ENCODE results near the gene PDCD1. TPM values are rescaled to one million over a fixed set of nuclear protein-coding genes. Genes with fewer than 3 reads are reported as not detected.
"Not testable (repeated sequence)": the region's sequence is repeated elsewhere in the genome, so short reads cannot be mapped to it uniquely, and the experiment has no call there.

The PDCD1 gene
- total RNA-seq, 1 donor from 2014 or later: not detected

DNA sequence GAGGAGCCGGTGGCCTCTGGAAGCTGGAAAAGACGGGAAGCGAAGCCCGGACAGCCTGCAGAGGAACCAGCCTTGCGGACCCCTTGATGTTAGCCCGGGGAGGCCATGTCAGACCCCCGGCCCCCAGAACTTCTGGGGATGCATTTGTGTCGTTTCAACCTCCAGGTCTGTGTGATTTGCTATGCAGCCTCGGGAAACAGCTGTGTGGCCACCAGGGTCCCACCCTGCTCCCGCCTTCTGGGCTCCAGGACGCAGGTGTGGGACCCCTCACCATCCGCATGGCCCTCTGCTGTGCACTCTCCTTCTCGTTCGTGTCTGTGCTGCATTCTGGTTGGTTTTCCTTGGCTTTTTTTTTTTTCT lies 36.5 kb downstream of the PDCD1 start:
- Histone ChIP-seq H3K27me3 (ENCODE audit: control insufficient read depth, insufficient read depth, low read length) (no peaks in the 10 kb centered on the region), H3K4me3 (ENCODE audit: low read depth, low read length) (no peak overlapping the region)
- DNase-seq (ENCODE audit: low read depth): no peak

DNA sequence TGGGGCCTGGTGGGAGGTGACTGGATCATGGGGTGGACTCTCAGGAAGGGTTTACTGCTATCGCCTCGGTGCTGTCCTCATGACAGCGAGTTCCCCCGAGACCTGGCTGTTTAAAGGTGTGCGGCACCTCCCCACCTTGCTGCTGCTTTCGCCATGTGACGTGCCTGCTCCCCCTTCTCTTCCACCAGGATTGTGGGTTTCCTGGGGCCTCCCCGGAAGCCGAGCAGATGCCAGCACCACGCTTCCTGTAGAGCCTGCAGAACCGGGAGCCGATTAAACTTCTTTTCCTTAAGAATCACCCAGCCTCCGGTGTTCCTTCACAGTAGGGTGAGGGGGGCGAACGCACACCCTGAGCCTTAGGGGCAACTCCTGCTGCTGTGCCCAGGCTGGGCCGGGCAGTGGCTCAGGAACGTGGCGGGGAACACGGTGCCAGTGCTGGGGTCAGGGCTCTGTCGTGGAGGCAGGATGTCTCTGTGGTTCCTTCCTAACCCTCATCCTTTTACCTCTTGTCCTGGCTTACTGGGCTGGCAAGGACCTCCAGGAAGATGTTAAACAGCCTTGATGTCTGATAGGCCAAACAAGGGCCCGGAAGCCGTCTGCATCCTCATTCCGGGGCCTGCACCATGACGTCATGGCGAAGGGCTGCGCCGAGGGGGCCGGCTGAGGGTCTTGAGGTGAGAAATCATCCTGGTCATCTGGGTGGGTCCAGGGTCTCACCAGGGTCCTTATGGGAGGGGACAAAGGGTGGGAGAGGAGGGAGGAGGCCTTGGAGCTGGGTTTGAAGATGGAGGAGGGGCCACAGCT lies 37.0 kb downstream of the PDCD1 start:
- no peak overlapping the region for H3K4me3 ChIP-seq (ENCODE audit: low read depth, low read length)
- no peaks in the 10 kb centered on the region for H3K36me3 ChIP-seq (ENCODE audit: control insufficient read depth, insufficient read depth, low read length)
- FAIRE-seq (no peak), DNase-seq (ENCODE audit: low read depth) (no peak)
- TF ChIP-seq, protein P1, sequence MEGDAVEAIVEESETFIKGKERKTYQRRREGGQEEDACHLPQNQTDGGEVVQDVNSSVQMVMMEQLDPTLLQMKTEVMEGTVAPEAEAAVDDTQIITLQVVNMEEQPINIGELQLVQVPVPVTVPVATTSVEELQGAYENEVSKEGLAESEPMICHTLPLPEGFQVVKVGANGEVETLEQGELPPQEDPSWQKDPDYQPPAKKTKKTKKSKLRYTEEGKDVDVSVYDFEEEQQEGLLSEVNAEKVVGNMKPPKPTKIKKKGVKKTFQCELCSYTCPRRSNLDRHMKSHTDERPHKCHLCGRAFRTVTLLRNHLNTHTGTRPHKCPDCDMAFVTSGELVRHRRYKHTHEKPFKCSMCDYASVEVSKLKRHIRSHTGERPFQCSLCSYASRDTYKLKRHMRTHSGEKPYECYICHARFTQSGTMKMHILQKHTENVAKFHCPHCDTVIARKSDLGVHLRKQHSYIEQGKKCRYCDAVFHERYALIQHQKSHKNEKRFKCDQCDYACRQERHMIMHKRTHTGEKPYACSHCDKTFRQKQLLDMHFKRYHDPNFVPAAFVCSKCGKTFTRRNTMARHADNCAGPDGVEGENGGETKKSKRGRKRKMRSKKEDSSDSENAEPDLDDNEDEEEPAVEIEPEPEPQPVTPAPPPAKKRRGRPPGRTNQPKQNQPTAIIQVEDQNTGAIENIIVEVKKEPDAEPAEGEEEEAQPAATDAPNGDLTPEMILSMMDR (IDR thresholded peaks at IDR 0.05; ENCODE audit: insufficient read depth, low read length, severe bottlenecking): no peak
- no peaks in the 10 kb centered on the region for H3K27me3 ChIP-seq (ENCODE audit: control insufficient read depth, insufficient read depth, low read length)

More for the DNA sequence above, 36.5 kb downstream of the PDCD1 start:
- no peaks in the 10 kb centered on the region for H3K36me3 ChIP-seq (ENCODE audit: control insufficient read depth, insufficient read depth, low read length)
- FAIRE-seq: no peak
- TF ChIP-seq, protein P1 (IDR thresholded peaks at IDR 0.05; ENCODE audit: insufficient read depth, low read length, severe bottlenecking): no peak

DNA sequence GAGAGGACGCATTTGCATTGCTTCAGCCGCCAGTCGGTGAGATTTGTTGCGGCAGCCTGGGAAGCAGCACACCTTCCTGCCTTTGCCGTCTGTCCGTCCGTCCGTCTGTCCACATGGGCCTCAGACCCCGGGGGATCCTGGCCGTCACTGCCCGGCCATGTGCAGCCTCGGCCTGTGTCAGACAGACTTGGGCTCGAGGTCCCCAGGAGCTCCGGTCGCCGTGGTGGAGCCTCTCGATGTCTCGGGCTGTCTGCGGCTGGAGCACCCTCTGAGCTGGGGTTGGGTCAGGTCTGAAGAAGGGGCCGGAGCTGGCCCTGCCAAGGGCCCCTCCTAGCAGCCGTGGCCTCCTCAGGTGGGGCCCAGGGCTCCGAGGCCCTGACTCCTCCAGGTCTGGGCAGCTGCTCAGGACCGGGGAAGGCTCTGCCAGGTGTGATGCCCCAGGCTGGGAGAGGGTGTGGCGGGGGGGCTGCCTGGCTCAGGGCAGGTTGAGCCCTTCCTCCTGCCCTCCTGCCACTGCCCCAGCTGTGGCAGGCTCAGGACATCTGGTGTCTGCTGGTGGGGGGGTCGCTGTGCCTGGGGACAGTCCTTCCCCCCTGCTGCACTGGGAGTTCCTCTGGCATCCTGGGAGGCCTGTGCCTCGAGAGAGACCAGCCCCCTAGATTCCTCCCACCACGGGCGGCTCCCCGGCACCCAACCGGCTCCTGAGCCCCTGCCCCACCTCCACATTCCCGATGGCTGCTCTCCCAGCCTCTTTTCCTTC lies 37.9 kb downstream of the PDCD1 start:
- no peaks in the 10 kb centered on the region for H3K36me3 ChIP-seq (ENCODE audit: control insufficient read depth, insufficient read depth, low read length)
- H3K27me3 ChIP-seq (ENCODE audit: control insufficient read depth, insufficient read depth, low read length): no peaks in the 10 kb centered on the region
- FAIRE-seq (no peak), DNase-seq (ENCODE audit: low read depth) (no peak)
- TF ChIP-seq, protein P1 (IDR thresholded peaks at IDR 0.05; ENCODE audit: insufficient read depth, low read length, severe bottlenecking): no peak
- H3K4me3 ChIP-seq (ENCODE audit: low read depth, low read length): no peak overlapping the region

DNA sequence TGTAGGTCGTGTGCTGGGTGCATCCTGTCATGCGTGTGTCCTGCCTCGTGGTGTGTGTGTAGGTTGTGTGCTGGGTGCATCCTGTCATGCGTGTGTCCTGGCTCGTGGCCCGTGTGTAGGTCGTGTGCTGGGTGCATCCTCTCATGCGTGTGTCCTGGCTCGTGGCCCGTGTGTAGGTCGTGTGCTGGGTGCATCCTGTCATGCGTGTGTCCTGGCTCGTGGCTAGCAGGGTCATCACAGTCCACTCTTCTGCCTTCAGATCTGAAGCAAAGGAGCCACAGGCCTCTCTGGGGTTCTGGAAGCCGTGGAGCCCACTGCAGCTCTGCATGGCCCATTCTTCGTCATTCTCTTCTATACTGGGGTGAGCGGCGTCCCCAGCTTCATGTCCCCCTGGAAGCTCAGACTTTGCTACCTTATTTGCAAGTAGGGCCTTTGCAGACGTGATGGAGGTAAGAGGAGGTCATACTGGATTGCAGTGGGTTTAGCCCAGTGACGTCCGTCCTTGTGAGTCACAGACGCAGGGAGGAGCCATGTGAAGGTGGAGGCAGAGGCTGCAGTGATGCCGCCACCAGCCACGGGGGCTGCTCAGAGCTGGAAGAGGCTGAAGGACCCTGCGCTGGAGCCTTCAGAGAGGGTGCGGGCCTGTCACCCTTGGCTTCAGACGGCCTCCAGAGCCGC lies 38.6 kb downstream of the PDCD1 start:
- not testable (repeated sequence) for DNase-seq (ENCODE audit: low read depth); H3K27me3 ChIP-seq (ENCODE audit: control insufficient read depth, insufficient read depth, low read length); FAIRE-seq

DNA sequence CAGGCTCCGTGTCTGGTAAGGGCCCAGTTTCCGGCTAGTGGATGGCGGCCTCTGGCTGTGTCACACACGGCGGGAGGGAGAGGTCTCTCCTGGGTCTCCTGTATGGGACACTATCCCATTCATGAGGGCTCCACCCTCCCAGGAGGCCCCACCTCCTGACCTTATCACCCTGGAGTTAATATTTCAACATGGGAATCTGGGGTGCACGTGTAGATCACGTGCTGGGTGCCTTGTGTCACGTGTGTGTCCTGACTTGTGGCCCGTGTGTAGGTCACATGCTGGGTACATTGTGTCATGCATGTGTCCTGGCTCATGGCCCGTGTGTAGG lies 39.8 kb downstream of the PDCD1 start:
- Histone ChIP-seq H3K27me3 (ENCODE audit: control insufficient read depth, insufficient read depth, low read length) (no peaks in the 10 kb centered on the region), H3K4me3 (ENCODE audit: low read depth, low read length) (no peak overlapping the region), H3K36me3 (ENCODE audit: control insufficient read depth, insufficient read depth, low read length) (no peaks in the 10 kb centered on the region)
- TF ChIP-seq, protein P1 (IDR thresholded peaks at IDR 0.05; ENCODE audit: insufficient read depth, low read length, severe bottlenecking): no peak
- no peak for FAIRE-seq
- no peak for DNase-seq (ENCODE audit: low read depth)

More for the DNA sequence above, 38.6 kb downstream of the PDCD1 start:
- H3K4me3 ChIP-seq (ENCODE audit: low read depth, low read length); H3K36me3 ChIP-seq (ENCODE audit: control insufficient read depth, insufficient read depth, low read length): not testable (repeated sequence)
